ENCODE measurements around the gene HHAT. TPM values are rescaled to one million over a fixed set of nuclear protein-coding genes. Genes with fewer than 3 reads are reported as not detected.

The HHAT gene
- polyA plus RNA-seq, 1 donor from 2014 or later: 5.3 TPM

DNA sequence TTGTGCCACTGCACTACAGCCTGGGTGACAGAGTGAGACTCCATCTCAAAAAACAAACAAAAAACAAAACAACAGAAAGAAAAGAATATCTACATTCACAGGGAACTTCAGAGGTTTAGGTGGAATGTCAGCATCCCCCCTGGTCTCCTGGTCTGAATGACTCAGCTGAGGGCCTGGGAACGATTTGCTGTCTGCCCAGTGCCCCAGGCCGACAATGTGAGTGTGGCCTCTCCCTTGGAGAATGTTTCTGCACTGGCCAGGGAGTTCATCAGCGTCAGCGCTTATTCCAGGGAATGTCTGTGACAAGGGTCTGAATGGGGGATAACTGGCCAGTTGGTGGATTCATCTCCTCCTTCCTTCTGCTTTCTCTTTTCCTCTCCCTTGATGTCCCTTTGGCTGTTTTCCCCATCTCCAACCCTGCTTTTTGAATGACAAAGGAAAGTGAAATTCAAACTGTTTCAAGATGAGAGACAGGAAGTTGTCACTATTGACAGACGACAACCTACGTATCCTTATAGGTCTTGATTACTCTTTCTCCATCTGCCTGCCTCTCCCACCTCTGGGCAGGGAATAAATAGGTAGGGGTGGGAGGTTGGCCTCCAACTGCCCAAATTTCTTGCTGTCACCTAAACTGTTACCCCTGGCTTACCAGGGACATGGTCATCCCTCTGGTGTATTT lies 213.1 kb downstream of the HHAT start:
- H3K4me2 ChIP-seq (ENCODE audit: low read length): no peak overlapping the region
- no peak overlapping the region for H2AFZ ChIP-seq (ENCODE audit: low read depth, low read length)
- H3K9ac ChIP-seq (ENCODE audit: low read length): no peak overlapping the region
- H3K79me2 ChIP-seq (replicated peaks; ENCODE audit: insufficient read depth, low read length): no peaks in the 10 kb centered on the region
- H3K27me3 ChIP-seq (ENCODE audit: insufficient read depth, low read depth, low read length): no peaks in the 10 kb centered on the region
- no peaks in the 10 kb centered on the region for H4K20me1 ChIP-seq (ENCODE audit: insufficient read depth)
- TF ChIP-seq, protein P1, sequence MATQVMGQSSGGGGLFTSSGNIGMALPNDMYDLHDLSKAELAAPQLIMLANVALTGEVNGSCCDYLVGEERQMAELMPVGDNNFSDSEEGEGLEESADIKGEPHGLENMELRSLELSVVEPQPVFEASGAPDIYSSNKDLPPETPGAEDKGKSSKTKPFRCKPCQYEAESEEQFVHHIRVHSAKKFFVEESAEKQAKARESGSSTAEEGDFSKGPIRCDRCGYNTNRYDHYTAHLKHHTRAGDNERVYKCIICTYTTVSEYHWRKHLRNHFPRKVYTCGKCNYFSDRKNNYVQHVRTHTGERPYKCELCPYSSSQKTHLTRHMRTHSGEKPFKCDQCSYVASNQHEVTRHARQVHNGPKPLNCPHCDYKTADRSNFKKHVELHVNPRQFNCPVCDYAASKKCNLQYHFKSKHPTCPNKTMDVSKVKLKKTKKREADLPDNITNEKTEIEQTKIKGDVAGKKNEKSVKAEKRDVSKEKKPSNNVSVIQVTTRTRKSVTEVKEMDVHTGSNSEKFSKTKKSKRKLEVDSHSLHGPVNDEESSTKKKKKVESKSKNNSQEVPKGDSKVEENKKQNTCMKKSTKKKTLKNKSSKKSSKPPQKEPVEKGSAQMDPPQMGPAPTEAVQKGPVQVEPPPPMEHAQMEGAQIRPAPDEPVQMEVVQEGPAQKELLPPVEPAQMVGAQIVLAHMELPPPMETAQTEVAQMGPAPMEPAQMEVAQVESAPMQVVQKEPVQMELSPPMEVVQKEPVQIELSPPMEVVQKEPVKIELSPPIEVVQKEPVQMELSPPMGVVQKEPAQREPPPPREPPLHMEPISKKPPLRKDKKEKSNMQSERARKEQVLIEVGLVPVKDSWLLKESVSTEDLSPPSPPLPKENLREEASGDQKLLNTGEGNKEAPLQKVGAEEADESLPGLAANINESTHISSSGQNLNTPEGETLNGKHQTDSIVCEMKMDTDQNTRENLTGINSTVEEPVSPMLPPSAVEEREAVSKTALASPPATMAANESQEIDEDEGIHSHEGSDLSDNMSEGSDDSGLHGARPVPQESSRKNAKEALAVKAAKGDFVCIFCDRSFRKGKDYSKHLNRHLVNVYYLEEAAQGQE (IDR thresholded peaks at IDR 0.05; ENCODE audit: borderline replicate concordance): no peak
- peak; percentile 38 for TF ChIP-seq EP300 (conservative IDR thresholded peaks at IDR 0.05; ENCODE audit: poor library complexity, severe bottlenecking)
- H3K4me3 ChIP-seq (ENCODE audit: low read length): no peak overlapping the region
- no peaks in the 10 kb centered on the region for H3F3A ChIP-seq (ENCODE audit: insufficient read depth, low read length, poor library complexity, severe bottlenecking)
- H3K36me3 ChIP-seq (ENCODE audit: insufficient read depth, low read length): no peaks in the 10 kb centered on the region
- no peaks in the 10 kb centered on the region for H3K9me3 ChIP-seq (ENCODE audit: low read length)
- no peak overlapping the region for H3K27ac ChIP-seq (ENCODE audit: low read length)
- no peaks in the 10 kb centered on the region for H3K9me2 ChIP-seq (ENCODE audit: insufficient read depth, low read length)

DNA sequence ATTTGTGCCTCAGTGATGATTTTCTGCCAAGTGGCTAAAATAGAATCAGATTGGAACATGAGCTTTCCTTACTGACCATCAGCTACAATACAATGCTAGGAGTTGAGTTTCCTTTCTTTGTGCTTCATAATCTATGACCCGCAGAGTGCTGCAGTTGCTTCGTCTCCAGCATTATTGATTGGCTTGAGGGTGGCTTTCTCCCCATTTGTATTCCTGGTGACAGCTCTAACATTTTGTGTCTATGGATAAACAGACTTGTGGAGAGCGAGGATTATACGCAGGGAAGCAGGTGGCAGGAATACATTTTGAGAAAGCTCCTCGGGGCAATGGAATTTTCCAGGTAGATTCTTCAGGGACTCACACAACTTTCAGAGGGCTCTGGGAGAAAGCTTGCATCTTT lies 223.2 kb downstream of the HHAT start:
- H3K27me3 ChIP-seq (ENCODE audit: insufficient read depth, low read depth, low read length): no peaks in the 10 kb centered on the region

More for the DNA sequence above, 223.2 kb downstream of the HHAT start:
- TF ChIP-seq, protein P1 (IDR thresholded peaks at IDR 0.05; ENCODE audit: borderline replicate concordance): no peak
- TF ChIP-seq EP300 (conservative IDR thresholded peaks at IDR 0.05; ENCODE audit: poor library complexity, severe bottlenecking) (no peak), MXI1 (conservative IDR thresholded peaks at IDR 0.05; ENCODE audit: poor library complexity, severe bottlenecking) (no peak), RAD21 (conservative IDR thresholded peaks at IDR 0.05) (no peak), EZH2 (IDR thresholded peaks at IDR 0.05; ENCODE audit: borderline replicate concordance, insufficient read depth, low read length, poor library complexity, severe bottlenecking) (no peak), SMC3 (conservative IDR thresholded peaks at IDR 0.05; ENCODE audit: poor library complexity) (no peak), POLR2AphosphoS5 (IDR thresholded peaks at IDR 0.05) (no peak), TAF1 (IDR thresholded peaks at IDR 0.05; ENCODE audit: low read depth) (no peak)
- TF ChIP-seq, protein P2, sequence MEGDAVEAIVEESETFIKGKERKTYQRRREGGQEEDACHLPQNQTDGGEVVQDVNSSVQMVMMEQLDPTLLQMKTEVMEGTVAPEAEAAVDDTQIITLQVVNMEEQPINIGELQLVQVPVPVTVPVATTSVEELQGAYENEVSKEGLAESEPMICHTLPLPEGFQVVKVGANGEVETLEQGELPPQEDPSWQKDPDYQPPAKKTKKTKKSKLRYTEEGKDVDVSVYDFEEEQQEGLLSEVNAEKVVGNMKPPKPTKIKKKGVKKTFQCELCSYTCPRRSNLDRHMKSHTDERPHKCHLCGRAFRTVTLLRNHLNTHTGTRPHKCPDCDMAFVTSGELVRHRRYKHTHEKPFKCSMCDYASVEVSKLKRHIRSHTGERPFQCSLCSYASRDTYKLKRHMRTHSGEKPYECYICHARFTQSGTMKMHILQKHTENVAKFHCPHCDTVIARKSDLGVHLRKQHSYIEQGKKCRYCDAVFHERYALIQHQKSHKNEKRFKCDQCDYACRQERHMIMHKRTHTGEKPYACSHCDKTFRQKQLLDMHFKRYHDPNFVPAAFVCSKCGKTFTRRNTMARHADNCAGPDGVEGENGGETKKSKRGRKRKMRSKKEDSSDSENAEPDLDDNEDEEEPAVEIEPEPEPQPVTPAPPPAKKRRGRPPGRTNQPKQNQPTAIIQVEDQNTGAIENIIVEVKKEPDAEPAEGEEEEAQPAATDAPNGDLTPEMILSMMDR (IDR thresholded peaks at IDR 0.05; ENCODE audit: poor library complexity, severe bottlenecking): no peak
- Histone ChIP-seq H3F3A (ENCODE audit: insufficient read depth, low read length, poor library complexity, severe bottlenecking) (no peaks in the 10 kb centered on the region), H3K4me2 (ENCODE audit: low read length) (no peak overlapping the region), H3K4me3 (ENCODE audit: low read length) (no peak overlapping the region), H3K27ac (ENCODE audit: low read length) (no peak overlapping the region), H3K36me3 (ENCODE audit: insufficient read depth, low read length) (no peaks in the 10 kb centered on the region), H4K20me1 (ENCODE audit: insufficient read depth) (no peaks in the 10 kb centered on the region), H3K9me3 (ENCODE audit: low read length) (no peaks in the 10 kb centered on the region), H3K9ac (ENCODE audit: low read length) (no peak overlapping the region), H3K79me2 (replicated peaks; ENCODE audit: insufficient read depth, low read length) (no peaks in the 10 kb centered on the region), H2AFZ (ENCODE audit: low read depth, low read length) (no peak overlapping the region), H3K9me2 (ENCODE audit: insufficient read depth, low read length) (no peaks in the 10 kb centered on the region)
